Breast epithelium (tissue), 3 donors: ENCODE results near the gene SLC4A9.

Experiments
- CTCF ChIP-seq, 3 donors: fragments of 450-650 bp; IDR thresholded peaks; one replicate each; pipeline ENCODE4 v1.5.1; 2016 to 2017; ENCODE audit warnings: antibody characterized with exemption in 3 of 3, mild to moderate bottlenecking in 3 of 3, moderate library complexity in 3 of 3
- POLR2A ChIP-seq: fragments of 450-650 bp; IDR thresholded peaks from one replicate; pipeline ENCODE4 v1.6.1; 2016; ENCODE audit warnings: antibody characterized with exemption, mild to moderate bottlenecking, moderate library complexity

GRCh38 chr5:140400730-140401361 lies 40.9 kb downstream of the SLC4A9 start:
- TF ChIP-seq CTCF (IDR thresholded peaks at IDR 0.05) (no peak), POLR2A (no peak)
